ENCODE data around the gene KRT20. TPM values are rescaled to one million over a fixed set of nuclear protein-coding genes. Genes with fewer than 3 reads are reported as not detected.

KRT20 gene
- total RNA-seq, 3 donors from 2014 or later (not counting 1 experiment from before 2014, with no cell fraction given), result not detected

DNA sequence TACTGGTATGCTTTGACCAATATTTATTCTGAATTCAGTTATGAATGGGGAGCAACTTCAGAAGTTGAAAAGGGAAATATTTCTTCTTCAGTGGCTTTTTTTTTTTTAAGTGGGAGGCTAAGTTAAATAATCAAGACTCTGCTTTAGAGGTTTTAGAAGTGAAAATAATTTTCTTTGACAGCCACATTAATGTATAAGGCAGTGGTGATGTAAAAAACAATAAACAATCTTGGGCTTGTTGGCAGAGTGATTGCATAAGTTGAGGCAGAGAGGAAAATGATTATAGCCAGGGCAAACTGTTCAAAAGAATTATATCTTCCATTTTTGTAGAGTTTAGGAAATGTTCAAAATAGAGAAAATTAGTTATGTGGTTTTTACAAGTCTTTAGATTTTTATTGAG lies 12.6 kb downstream of the KRT20 start:
- H3K36me3 Mint-ChIP-seq, result no peaks in the 10 kb centered on the region
- H3K27ac Mint-ChIP-seq, result no peak overlapping the region
- H3K27me3 Mint-ChIP-seq (ENCODE audit: low read depth in 2 of 2), result peaks cover 27 to 62% of the 10 kb centered on the region in 2 donors
- H3K36me3 ChIP-seq (ENCODE audit: control insufficient read depth, insufficient read depth, low read length), result no peaks in the 10 kb centered on the region
- no peak for DNase-seq
- H3K4me3 Mint-ChIP-seq, result no peak overlapping the region
- no peak overlapping the region for H3K27ac ChIP-seq (ENCODE audit: low read length)
- H3K4me1 Mint-ChIP-seq, result no peaks in the 10 kb centered on the region
- peaks cover 10% of the 10 kb centered on the region for H3K27me3 ChIP-seq (ENCODE audit: control insufficient read depth, insufficient read depth, low read length)
- intact Hi-C loops (cut with micrococcal nuclease), result no loop called here
- no peak for ATAC-seq
- H3K4me3 ChIP-seq (ENCODE audit: low read length), result no peak overlapping the region
- no peaks in the 10 kb centered on the region for H3K9me3 ChIP-seq (ENCODE audit: control insufficient read depth, insufficient read depth, low read length)
- no peaks in the 10 kb centered on the region for H3K9me3 Mint-ChIP-seq
- no peaks in the 10 kb centered on the region for H3K4me1 ChIP-seq (ENCODE audit: control insufficient read depth, insufficient read depth, low read length)
- TF ChIP-seq, protein P1, sequence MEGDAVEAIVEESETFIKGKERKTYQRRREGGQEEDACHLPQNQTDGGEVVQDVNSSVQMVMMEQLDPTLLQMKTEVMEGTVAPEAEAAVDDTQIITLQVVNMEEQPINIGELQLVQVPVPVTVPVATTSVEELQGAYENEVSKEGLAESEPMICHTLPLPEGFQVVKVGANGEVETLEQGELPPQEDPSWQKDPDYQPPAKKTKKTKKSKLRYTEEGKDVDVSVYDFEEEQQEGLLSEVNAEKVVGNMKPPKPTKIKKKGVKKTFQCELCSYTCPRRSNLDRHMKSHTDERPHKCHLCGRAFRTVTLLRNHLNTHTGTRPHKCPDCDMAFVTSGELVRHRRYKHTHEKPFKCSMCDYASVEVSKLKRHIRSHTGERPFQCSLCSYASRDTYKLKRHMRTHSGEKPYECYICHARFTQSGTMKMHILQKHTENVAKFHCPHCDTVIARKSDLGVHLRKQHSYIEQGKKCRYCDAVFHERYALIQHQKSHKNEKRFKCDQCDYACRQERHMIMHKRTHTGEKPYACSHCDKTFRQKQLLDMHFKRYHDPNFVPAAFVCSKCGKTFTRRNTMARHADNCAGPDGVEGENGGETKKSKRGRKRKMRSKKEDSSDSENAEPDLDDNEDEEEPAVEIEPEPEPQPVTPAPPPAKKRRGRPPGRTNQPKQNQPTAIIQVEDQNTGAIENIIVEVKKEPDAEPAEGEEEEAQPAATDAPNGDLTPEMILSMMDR (IDR thresholded peaks at IDR 0.05), result no peak

DNA sequence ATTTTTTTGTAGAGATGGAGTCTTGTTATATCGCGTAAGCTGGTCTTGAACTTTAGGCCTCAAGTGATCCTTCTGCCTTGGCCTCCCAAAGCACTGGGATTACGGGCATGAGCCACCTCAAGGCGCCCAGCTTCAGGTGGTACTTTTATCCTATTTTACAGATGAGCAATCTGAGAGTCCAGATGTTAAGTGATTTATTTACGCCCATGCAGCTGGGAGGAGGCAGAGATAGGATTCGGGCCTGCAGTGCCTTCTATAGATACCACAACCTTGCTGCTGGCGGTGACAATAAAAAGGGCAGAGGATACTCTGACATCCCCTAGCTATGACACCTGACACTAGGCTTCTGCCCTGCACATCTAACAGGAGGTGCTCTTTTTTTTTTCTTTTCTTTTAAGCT lies 13.7 kb downstream of the KRT20 start:
- intact Hi-C loops (cut with micrococcal nuclease), result no loop called here
- H3K36me3 Mint-ChIP-seq, result no peaks in the 10 kb centered on the region

DNA sequence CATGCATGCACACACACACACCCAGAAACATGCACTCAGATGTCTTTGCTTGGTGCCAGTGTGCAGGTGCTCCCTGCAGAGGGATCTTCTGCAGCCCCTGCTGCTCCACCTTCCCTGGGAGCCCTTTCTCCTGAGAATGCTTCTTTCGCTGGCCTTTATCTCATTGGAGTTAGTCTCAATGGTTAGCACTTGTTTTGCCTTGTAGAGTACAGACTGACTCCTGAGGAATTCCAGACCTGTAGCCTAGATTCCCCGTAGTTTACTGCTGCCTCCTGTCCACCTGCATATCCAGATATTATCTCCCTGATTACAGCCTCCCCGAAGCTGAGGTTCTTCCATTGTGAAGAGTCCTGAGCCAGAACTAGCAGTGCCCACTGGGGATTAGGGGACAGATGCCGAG lies 14.9 kb downstream of the KRT20 start:
- TF ChIP-seq, protein P1 (IDR thresholded peaks at IDR 0.05), result no peak
- no peak overlapping the region for H3K27ac ChIP-seq (ENCODE audit: low read length)
- H3K36me3 ChIP-seq (ENCODE audit: control insufficient read depth, insufficient read depth, low read length), result no peaks in the 10 kb centered on the region
- no peaks in the 10 kb centered on the region for H3K9me3 Mint-ChIP-seq
- ATAC-seq (no peak), DNase-seq (no peak)
- intact Hi-C loops (cut with micrococcal nuclease), result no loop called here
- H3K27me3 ChIP-seq (ENCODE audit: control insufficient read depth, insufficient read depth, low read length), result peaks cover 11% of the 10 kb centered on the region
- H3K4me3 Mint-ChIP-seq, result no peak overlapping the region
- no peaks in the 10 kb centered on the region for H3K4me1 Mint-ChIP-seq
- H3K9me3 ChIP-seq (ENCODE audit: control insufficient read depth, insufficient read depth, low read length), result no peaks in the 10 kb centered on the region
- H3K36me3 Mint-ChIP-seq, result no peaks in the 10 kb centered on the region
- no peak overlapping the region for H3K27ac Mint-ChIP-seq
- no peak overlapping the region for H3K4me3 ChIP-seq (ENCODE audit: low read length)
- H3K27me3 Mint-ChIP-seq (ENCODE audit: low read depth in 2 of 2), result peaks cover 24 to 51% of the 10 kb centered on the region in 2 donors
- H3K4me1 ChIP-seq (ENCODE audit: control insufficient read depth, insufficient read depth, low read length), result no peaks in the 10 kb centered on the region
- WGBS (ENCODE audit: insufficient coverage), result 69% methylated on average over 4 of the region's 4 CpGs

More for the DNA sequence above, 13.7 kb downstream of the KRT20 start:
- peaks cover 13% of the 10 kb centered on the region for H3K27me3 ChIP-seq (ENCODE audit: control insufficient read depth, insufficient read depth, low read length)
- TF ChIP-seq, protein P1 (IDR thresholded peaks at IDR 0.05), result no peak
- no peaks in the 10 kb centered on the region for H3K36me3 ChIP-seq (ENCODE audit: control insufficient read depth, insufficient read depth, low read length)
- H3K4me1 Mint-ChIP-seq, result no peaks in the 10 kb centered on the region
- no peaks in the 10 kb centered on the region for H3K9me3 Mint-ChIP-seq
- no peak overlapping the region for H3K27ac ChIP-seq (ENCODE audit: low read length)
- H3K27me3 Mint-ChIP-seq (ENCODE audit: low read depth in 2 of 2), result peaks cover 27 to 52% of the 10 kb centered on the region in 2 donors
- DNase-seq, result no peak
- H3K4me1 ChIP-seq (ENCODE audit: control insufficient read depth, insufficient read depth, low read length), result no peaks in the 10 kb centered on the region
- ATAC-seq, result no peak
- H3K4me3 ChIP-seq (ENCODE audit: low read length), result no peak overlapping the region
- WGBS (ENCODE audit: insufficient coverage), result 89% methylated on average over 7 of the region's 7 CpGs
- H3K4me3 Mint-ChIP-seq, result no peak overlapping the region
- no peak overlapping the region for H3K27ac Mint-ChIP-seq
- H3K9me3 ChIP-seq (ENCODE audit: control insufficient read depth, insufficient read depth, low read length), result no peaks in the 10 kb centered on the region

DNA sequence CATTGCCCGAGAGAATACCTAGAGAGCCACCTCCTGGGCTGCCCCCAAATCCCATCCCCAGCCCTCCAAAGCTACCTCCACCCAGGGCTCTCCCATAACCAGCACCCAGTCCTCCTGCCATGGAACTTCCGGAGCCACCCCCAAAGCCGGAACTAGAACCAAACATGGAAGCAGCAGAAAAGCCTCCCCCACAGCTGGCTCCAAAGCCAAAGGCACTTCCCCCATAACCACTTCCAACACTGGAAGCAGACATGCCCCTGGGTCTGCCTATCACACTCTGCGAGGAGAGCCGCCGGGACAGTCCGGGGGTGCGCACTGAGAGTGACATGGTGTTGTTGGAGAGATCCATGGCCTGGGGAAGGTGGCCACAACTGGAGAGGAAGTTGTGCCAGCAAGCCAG lies 18.2 kb downstream of the KRT20 start, which contains the start of gene KRT12:
Gene KRT12 (minus strand): TSS at position 386 of the 400 bp plus-strand sequence. CDS start 37 bp downstream, at position 349.
- Mint-ChIP-seq H3K4me3 (no peak within 1 kb of the TSS), H3K9me3 (no peaks in the 10 kb centered on the region), H3K4me1 (no peaks in the 10 kb centered on the region), H3K36me3 (no peaks in the 10 kb centered on the region), H3K27ac (no peak within 1 kb of the TSS), H3K27me3 (ENCODE audit: low read depth in 2 of 2) (peaks cover 16 to 52% of the 10 kb centered on the region in 2 donors)
- intact Hi-C loops (cut with micrococcal nuclease), result no loop called here
- TF ChIP-seq, protein P1 (IDR thresholded peaks at IDR 0.05), result no peak
- peaks cover 8% of the 10 kb centered on the region for H3K27me3 ChIP-seq (ENCODE audit: control insufficient read depth, insufficient read depth, low read length)
- no peak within 1 kb of the TSS for H3K4me3 ChIP-seq (ENCODE audit: low read length)
- whole genome bisulfite sequencing (ENCODE audit: insufficient coverage), result 85% methylated on average over 8 of the region's 8 CpGs
- ATAC-seq, result no peak
- DNase-seq, result no peak
- no peaks in the 10 kb centered on the region for H3K36me3 ChIP-seq (ENCODE audit: control insufficient read depth, insufficient read depth, low read length)
- H3K27ac ChIP-seq (ENCODE audit: low read length), result no peak within 1 kb of the TSS
- H3K4me1 ChIP-seq (ENCODE audit: control insufficient read depth, insufficient read depth, low read length), result no peaks in the 10 kb centered on the region
- H3K9me3 ChIP-seq (ENCODE audit: control insufficient read depth, insufficient read depth, low read length), result no peaks in the 10 kb centered on the region

All from natural killer cell (primary cell).